Measurements from ENCODE around the gene NMNAT3.

- TF ChIP-seq POLR2A (IDR thresholded peaks at IDR 0.05; ENCODE audit: low read length) (no peak), GATA1 (IDR thresholded peaks at IDR 0.05; ENCODE audit: low read depth, low read length) (no peak)
Measured at GRCh38 chr3:139526146-139526545, 151.6 kb downstream of the NMNAT3 start.

Data from erythroblast (primary cell).